NAMALWA (cell line): ENCODE measurements around the gene APBA3.

Source experiments
- DNase-seq: peaks from one replicate; pipeline ENCODE4 v3.0.0-alpha.2; 2015; ENCODE audit warnings: low spot score

Gene APBA3

GRCh38 chr19:3788996-3789778, 27.7 kb upstream of the APBA3 start:
- no peak for DNase-seq

- no peak for DNase-seq
These were observed 24.7 kb upstream of the APBA3 start, which contains the start of gene MATK for GRCh38 chr19:3785938-3786824. MATK (minus strand) TSS chr19:3786381; CDS start chr19:3785135, 1,246 bp downstream.

GRCh38 chr19:3785451-3785937, 24.0 kb upstream of the APBA3 start:
- no peak for DNase-seq

- no peak for DNase-seq
These were observed 23.3 kb upstream of the APBA3 start for GRCh38 chr19:3784607-3785450.

DNA sequence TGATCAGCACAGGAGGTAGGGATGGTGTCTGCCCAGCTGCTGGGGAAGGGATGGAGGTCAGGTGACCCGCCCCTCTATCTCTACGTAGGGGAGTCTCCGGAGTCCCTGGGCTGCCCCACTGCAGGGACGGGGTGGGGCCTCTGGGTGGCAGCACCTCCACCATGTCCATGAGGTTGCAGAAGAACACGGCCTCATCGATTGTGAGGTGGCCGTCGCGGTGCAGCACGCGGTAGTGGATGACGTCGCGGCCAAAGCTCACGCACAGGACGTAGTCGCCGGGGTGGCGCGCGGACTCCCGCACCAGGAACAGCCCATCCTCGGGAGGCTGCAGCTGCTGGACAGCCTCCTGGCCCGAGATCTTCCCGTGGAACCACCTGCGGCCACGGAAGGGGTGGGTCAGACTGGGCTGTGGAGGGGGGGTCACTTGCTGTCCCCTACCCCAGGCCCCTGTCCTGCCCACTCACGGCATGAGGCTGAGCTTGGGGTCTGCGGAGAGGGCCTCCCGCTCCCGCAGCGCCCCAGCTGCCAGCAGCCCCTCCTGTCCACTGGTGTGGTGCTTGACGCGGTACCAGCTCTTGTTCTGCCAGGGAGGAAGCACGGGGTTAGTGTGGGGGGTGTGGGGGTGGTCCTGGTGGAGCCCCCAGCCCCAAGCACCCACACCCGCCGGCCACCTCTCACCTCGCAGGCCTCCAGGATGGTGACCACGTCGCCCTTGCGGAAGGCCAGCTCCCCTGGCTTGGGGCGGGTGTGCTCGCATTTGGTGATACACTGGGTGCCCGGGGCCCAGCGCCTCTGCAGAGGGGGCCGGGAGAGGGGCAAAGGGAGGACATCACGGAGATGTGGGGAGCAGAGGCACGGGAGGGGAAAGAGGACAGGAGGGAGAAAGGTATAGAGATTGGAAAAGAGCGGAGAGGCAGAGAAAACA, 22.4 kb upstream of the APBA3 start:
- peak; percentile 33 for DNase-seq

DNA sequence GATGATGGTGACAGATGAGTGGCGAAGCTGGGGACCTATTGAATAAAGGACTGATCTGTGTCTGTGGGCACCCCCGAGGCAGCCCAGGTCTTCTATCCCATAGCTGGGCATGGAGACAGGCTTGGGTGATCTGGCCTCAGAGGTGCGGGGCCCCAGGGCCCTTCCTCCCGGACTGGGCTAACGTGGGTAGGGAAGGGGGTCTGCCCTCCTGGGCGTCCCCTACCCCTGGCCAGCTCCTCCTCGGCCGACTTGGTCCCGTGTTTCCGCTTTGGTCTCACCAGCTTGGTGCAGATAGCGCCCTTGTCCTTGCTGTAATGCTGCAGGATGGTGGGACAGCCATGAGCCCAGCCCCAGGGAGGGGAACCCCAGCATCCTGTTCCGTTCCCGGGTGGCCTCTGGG, 21.4 kb upstream of the APBA3 start:
- no peak for DNase-seq

DNA sequence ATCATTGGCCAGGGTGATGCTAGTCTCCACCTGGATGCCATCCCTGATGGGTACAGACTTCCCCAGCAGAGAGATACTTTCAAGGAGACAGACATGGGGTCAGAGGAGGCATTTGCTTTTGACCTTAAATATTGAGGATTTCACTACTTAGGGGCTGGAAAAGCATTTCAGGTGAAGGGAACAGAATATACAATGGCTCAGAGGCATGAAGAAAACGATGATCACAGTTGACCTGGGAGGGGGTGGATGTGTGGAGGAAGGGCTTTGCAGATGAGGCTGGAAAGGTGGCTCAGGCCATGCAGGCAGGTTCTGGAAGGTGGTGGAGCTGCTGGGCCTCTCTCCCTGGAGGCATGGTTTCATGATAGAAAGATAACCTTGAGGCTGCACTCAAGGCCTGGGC, 20.8 kb upstream of the APBA3 start:
- no peak for DNase-seq

- DNase-seq: no peak
These were observed 20.1 kb upstream of the APBA3 start for GRCh38 chr19:3781603-3782002.

DNA sequence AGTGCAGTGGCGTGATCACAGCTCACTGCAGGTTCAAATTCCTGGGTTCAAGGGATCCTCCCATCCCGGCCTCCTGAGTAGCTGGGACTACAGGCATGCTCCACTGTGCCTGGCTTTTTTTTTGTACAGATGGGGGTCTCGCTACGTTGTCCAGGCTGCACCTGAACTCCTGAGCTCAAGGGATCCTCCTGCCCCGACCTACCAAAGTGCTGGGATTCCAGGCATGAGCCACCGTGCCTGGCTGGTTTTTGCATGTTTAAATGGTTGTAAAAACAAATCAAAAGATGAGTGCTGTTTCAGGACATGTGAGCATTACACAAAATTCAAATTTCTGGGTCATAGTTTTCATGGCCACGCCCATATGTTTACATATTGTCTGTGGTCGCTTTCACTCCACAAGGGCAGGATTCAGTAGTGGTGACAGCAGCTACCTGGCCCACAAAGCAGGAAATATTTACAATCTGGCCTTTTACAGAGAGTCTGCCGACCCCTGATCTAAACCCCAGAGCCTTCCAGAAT, 19.4 kb upstream of the APBA3 start:
- DNase-seq: peak; percentile 60

DNA sequence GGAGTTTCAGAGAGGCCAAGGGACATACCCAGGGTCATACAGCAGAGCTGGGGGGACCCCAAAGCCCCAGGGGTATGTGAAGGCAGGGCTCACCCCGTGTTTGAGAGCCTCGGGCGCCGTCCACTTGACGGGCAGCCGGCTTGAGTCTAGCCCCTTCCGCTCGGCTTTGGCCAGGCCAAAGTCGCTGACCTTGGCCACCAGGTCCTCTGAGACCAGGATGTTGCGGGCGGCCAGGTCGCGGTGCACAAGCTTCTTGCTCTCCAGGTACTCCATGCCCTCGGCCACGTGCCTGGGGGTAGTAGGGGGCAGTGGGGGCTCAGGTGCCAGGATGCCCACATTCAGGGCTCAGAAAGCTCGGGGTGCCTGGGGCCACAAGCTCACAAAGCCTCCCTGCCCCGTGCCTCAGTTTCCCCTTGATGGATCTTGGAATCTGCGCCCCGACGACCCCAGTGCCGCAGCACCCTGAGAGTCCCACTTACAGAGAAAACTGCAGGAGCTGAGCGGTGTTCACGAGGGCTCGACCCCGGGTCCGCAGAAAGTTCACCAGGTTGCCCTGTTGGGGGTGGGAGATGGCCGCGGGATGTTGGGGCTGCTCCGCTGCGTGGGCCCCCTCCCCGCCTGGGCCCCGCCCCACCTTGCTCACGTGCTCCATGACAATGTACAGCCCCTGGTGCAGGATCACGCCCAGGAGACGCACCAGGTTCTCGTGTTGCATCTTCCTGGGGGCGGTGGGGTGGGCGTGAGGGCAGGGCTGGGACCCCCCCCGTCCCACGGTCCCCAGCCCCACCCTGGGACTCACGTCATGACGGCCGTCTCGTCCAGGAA, 17.6 kb upstream of the APBA3 start:
- no peak for DNase-seq

- DNase-seq: no peak
These were observed 16.8 kb upstream of the APBA3 start for GRCh38 chr19:3778104-3778867.

- DNase-seq: peak; percentile 35
These were observed 15.1 kb upstream of the APBA3 start for GRCh38 chr19:3776479-3777040.

GRCh38 chr19:3775831-3776230, 14.3 kb upstream of the APBA3 start:
- DNase-seq: no peak

DNA sequence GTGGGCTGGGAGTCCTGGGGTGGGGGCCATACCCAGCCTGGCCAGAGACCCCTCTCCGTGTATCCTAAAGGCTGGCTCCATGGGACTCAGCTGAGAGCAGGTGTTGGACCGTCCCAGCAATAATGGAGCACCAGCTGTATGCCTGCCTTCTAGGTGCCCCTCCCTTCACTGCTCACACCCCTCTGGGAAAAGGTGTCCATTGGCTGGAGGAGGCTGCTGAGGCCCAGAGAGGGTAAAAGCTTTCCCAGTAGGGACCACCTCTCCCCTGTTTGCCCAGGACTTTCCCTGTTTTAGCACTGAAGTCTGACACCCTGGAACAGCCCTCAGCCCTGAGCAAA, 13.9 kb upstream of the APBA3 start:
- no peak for DNase-seq

DNA sequence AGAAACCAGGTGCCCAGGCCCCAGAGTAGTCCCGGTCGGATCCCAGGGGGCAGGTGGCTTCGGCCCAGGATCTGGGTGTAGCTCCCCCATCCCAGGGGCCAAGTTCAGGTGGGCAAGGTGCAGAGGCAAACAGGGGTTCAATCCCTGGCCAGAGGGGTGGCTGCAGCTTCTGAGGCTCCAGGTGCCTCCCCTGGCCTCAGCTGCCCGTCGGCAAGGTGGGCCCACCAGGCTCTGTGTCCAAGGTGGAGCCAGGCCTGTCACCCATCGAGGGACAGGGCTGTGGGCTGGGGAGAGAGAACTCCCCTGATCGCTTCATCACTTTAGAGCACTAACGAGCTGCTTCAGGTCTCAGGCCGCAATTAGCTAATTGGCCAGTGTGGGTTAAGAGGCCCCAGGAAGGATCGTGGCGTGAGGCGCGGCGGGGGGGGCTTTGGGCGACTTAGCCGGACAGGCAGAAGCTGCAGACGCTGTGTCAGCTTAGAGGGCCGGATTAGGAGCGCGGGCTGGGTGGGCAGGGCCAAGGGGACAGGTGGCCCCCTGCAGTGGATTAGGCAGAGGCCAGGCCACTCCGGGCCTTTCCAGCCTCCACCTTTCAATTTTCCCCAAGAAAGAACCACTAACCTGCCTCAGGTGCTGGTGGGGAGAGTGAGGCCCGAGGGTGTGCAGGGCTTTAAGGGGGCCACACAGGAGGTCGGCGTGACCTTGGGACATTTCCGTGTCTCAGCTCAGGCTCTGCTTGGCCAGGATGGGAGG, 13.3 kb upstream of the APBA3 start:
- DNase-seq: no peak

GRCh38 chr19:3773814-3774515, 12.5 kb upstream of the APBA3 start:
- no peak for DNase-seq

GRCh38 chr19:3771906-3772455, 10.5 kb upstream of the APBA3 start, which contains the start of gene RAX2:
RAX2 (minus strand) TSS chr19:3772228; CDS start chr19:3771742, 486 bp downstream.
- no peak for DNase-seq
